Gastrocnemius medialis (tissue), 4 donors: Measurements from ENCODE around the gene C10orf90. TPM values are rescaled to one million over a fixed set of nuclear protein-coding genes. Genes with fewer than 3 reads are reported as not detected.

Experiments used
- ATAC-seq, 2 donors: fragments of 150-250 bp; one replicate each; pipeline ENCODE4 v1.9.1; 2016
- DNase-seq, 2 donors: peaks; one replicate each; pipeline ENCODE4 v3.0.0-alpha.2; 2019
- H3K27ac ChIP-seq, 4 donors: fragments of 200-600 bp; sonication (generic); 1 replicate in 1 of 4; 2 replicates in 3 of 4; pipeline ENCODE4 v1.5.1; 2016 to 2018; ENCODE audit warnings: mild to moderate bottlenecking in 2 of 4, moderate library complexity in 1 of 4
- H3K27me3 ChIP-seq, 3 donors: fragments of 200-600 bp; sonication (generic) in 2 of 3; 1 replicate in 1 of 3; 2 replicates in 2 of 3; pipeline versions ENCODE4 v1.5.1 to v1.6.0; 2016 to 2019; ENCODE audit warnings: mild to moderate bottlenecking in 1 of 3, moderate library complexity in 1 of 3
- H3K36me3 ChIP-seq, 2 donors: fragments of 200-600 bp; sonication (generic) in 1 of 2; one replicate each; pipeline ENCODE4 v1.5.1; 2017 to 2018
- H3K4me1 ChIP-seq, 2 donors: fragments of 200-600 bp; sonication (generic) in 1 of 2; one replicate each; pipeline ENCODE4 v1.5.1; 2016 to 2017; ENCODE audit warnings: mild to moderate bottlenecking in 2 of 2
- H3K4me3 ChIP-seq, 4 donors: fragments of 200-600 bp; sonication (generic) in 3 of 4; 1 replicate in 1 of 4; 2 replicates in 3 of 4; pipeline ENCODE4 v1.5.1; 2016 to 2019; ENCODE audit warnings: mild to moderate bottlenecking in 2 of 4
- H3K9me3 ChIP-seq, 3 donors: fragments of 200-600 bp; sonication (generic) in 2 of 3; 1 replicate in 1 of 3; 2 replicates in 2 of 3; pipeline ENCODE4 v1.5.1; 2016 to 2019
- POLR2A ChIP-seq, 2 donors: fragments of 450-650 bp; IDR thresholded peaks; one replicate each; pipeline ENCODE4 v1.6.1; 2017; ENCODE audit warnings: antibody characterized with exemption in 2 of 2, mild to moderate bottlenecking in 2 of 2, moderate library complexity in 2 of 2
- in situ Hi-C, 4 donors: fragments of 200-750 bp; cut with MboI; loops; one replicate each; pipeline versions ENCODE4 v1.15.0 to v1.8.0; 2017; ENCODE audit warnings: low sequenced_read_pairs in 4 of 4
- intact Hi-C: fragments of 100-400 bp; cut with DNase I; formaldehyde crosslinking; loops from one replicate; pipeline ENCODE4 v1.15.1; 2023; ENCODE audit warnings: low total_unique reads
- total RNA-seq, 4 donors: library from RNA; depleted of rRNA; stranded (reverse); fragments of >200 nt; gene quantifications; one replicate each; pipeline versions ENCODE4 v1.1.0 to v1.2.3, GENCODE V29; 2016
- TF ChIP-seq, protein P1 (sequence below), 5 experiments: fragments of 450-650 bp in 3 of 5; fragments of 200-600 bp in 2 of 5; sonication (generic) in 2 of 5; IDR thresholded peaks in 4 of 5; conservative IDR thresholded peaks in 1 of 5; 1 replicate in 4 of 5; 2 replicates in 1 of 5; pipeline ENCODE4 v1.5.1; 2016 to 2019; ENCODE audit warnings: antibody characterized with exemption in 5 of 5, mild to moderate bottlenecking in 3 of 5, moderate library complexity in 3 of 5

The C10orf90 gene
- total RNA-seq, 4 donors from 2014 or later = not detected

DNA sequence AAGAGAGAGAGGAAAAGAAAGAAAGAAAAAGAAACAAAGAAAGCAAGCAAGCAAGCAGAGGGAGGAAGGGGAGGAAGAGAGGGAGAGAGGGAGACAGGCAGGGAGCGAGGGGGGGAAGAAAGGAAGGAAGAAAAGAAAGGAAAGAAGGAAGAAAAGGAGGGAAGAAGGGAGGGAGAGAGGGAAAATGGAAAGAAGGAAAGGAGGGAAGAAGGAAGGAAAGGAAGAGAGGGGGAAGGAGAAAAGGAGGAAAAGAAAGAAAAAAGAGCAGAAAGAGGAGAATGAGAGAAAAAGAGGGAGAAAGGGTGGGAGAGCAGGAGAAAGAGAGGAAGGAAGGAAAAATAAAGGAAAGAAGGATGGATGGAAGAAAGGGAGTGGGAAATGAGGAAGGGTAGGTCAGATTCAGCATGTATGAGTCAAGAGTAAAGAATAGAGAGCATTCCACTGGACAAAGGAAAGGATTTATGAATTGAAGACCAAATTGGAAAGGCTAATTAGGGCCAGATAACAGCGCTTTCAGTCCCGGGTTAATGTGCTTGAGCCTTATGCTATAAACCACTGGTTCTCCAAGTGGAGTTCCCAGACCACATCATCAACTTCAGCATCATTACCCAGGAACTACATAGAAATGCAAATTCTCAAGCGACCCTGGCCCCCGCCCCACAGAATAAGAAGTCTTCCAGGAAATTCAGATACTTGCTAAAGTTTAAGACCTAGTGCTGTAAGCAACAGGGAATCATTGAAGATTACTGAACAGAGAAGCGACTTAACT, 85.1 kb downstream of the C10orf90 start:
- TF ChIP-seq, protein P1, sequence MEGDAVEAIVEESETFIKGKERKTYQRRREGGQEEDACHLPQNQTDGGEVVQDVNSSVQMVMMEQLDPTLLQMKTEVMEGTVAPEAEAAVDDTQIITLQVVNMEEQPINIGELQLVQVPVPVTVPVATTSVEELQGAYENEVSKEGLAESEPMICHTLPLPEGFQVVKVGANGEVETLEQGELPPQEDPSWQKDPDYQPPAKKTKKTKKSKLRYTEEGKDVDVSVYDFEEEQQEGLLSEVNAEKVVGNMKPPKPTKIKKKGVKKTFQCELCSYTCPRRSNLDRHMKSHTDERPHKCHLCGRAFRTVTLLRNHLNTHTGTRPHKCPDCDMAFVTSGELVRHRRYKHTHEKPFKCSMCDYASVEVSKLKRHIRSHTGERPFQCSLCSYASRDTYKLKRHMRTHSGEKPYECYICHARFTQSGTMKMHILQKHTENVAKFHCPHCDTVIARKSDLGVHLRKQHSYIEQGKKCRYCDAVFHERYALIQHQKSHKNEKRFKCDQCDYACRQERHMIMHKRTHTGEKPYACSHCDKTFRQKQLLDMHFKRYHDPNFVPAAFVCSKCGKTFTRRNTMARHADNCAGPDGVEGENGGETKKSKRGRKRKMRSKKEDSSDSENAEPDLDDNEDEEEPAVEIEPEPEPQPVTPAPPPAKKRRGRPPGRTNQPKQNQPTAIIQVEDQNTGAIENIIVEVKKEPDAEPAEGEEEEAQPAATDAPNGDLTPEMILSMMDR (IDR thresholded peaks at IDR 0.05 in 4 of 5, conservative IDR thresholded peaks at IDR 0.05 in 1 of 5) = no peak
- no peak for TF ChIP-seq POLR2A (IDR thresholded peaks at IDR 0.05)
- H3K4me3 ChIP-seq = no peak overlapping the region
- no peaks in the 10 kb centered on the region for H3K36me3 ChIP-seq
- ATAC-seq = no peak
- no peaks in the 10 kb centered on the region for H3K27me3 ChIP-seq
- intact Hi-C loops = no loop called here
- H3K27ac ChIP-seq = no peak overlapping the region
- DNase-seq = no peak
- H3K4me1 ChIP-seq = no peaks in the 10 kb centered on the region
- H3K9me3 ChIP-seq = peaks cover 0 to 2% (median 0%) of the 10 kb centered on the region in 3 donors
- in situ Hi-C loops = no loop called here

DNA sequence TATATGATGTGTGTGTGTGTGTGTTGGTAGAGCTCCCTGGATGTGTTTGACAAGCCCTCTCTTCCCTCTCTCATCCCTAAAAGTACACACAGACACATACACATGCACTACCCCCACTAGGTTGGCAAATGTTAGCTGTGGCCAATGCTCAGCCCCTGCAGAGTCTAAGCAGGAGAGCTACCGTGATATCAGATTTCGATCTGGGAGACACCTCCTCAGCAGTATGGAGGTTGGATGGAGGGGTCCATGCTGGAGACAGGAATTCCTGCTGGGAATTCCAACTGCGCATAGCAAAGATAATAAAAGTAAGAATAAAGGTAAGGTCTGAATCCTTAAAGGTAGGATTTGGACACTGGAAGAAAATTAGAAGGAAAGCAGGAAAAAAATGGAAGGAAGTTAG, 85.7 kb downstream of the C10orf90 start:
- H3K27ac ChIP-seq = no peak overlapping the region
- H3K4me1 ChIP-seq = no peaks in the 10 kb centered on the region
- ATAC-seq = no peak
- no peak for DNase-seq
- H3K27me3 ChIP-seq = no peaks in the 10 kb centered on the region
- TF ChIP-seq, protein P1 (IDR thresholded peaks at IDR 0.05 in 4 of 5, conservative IDR thresholded peaks at IDR 0.05 in 1 of 5) = no peak
- no peak for TF ChIP-seq POLR2A (IDR thresholded peaks at IDR 0.05)
- intact Hi-C loops (no loop called here), in situ Hi-C loops (no loop called here)
- H3K36me3 ChIP-seq = no peaks in the 10 kb centered on the region
- no peaks in the 10 kb centered on the region for H3K9me3 ChIP-seq
- no peak overlapping the region for H3K4me3 ChIP-seq

DNA sequence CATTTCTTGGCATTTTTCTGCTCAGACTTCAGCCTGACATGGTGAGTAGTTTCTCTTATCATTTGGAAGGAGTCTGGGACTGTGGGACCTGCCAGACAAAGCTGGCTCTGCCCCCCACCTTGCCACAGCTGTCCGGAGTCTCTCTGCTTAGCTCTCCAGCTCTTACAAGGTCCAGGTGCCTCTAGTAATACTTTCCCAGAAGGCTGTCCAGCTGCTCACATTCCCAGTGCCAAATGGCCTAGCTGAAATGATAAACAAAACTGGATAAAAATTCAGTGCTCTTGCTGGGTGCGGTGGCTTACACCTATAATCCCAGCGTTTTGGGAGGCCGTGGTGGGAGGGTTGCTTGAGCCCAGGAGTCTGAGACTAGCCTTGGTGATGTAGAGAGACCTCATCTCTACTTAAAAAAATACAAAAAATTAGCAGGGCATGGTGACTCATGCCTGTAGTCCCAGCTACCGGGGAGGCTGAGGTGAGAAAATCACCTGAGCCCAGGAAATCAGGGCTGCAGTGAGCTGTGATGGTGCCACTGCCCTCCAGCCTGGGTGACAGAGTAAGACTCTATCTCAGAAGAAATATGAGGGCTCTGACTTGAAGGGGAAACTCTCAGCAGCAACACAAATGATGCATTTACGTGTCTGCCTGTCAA, 86.8 kb downstream of the C10orf90 start:
- H3K4me1 ChIP-seq = no peaks in the 10 kb centered on the region
- no peak for TF ChIP-seq POLR2A (IDR thresholded peaks at IDR 0.05)
- in situ Hi-C loops (no loop called here), intact Hi-C loops (no loop called here)
- ATAC-seq (no peak), DNase-seq (no peak)
- H3K9me3 ChIP-seq = no peaks in the 10 kb centered on the region
- H3K36me3 ChIP-seq = no peaks in the 10 kb centered on the region
- H3K27me3 ChIP-seq = no peaks in the 10 kb centered on the region
- no peak overlapping the region for H3K4me3 ChIP-seq
- no peak overlapping the region for H3K27ac ChIP-seq

DNA sequence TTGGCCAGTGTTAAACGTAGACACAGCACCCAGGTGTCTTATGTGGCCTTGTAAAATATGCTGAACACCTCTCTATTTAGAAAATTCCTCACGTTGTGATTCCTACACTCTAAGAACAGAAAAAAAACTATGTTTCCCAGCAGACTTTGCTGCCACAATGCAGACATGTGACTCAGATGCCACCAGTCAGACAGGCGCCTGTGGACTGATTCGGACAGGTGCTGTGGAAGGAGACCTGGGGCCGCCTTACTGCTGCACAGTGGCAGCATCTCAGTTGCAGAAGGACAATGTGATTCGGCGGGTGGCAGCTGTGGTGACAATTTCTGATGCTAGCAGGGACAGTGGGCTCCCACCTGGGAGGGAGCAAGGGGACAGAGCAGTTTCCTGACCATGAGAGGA, 88.8 kb downstream of the C10orf90 start:
- ATAC-seq (no peak), DNase-seq (no peak)
- intact Hi-C loops = no loop called here
- TF ChIP-seq, protein P1 (IDR thresholded peaks at IDR 0.05 in 4 of 5, conservative IDR thresholded peaks at IDR 0.05 in 1 of 5) = no peak
- TF ChIP-seq POLR2A (IDR thresholded peaks at IDR 0.05) = no peak
- Histone ChIP-seq H3K36me3 (no peaks in the 10 kb centered on the region), H3K27ac (no peak overlapping the region), H3K9me3 (no peaks in the 10 kb centered on the region), H3K27me3 (no peaks in the 10 kb centered on the region), H3K4me1 (no peaks in the 10 kb centered on the region), H3K4me3 (no peak overlapping the region)
- in situ Hi-C loops = no loop called here

DNA sequence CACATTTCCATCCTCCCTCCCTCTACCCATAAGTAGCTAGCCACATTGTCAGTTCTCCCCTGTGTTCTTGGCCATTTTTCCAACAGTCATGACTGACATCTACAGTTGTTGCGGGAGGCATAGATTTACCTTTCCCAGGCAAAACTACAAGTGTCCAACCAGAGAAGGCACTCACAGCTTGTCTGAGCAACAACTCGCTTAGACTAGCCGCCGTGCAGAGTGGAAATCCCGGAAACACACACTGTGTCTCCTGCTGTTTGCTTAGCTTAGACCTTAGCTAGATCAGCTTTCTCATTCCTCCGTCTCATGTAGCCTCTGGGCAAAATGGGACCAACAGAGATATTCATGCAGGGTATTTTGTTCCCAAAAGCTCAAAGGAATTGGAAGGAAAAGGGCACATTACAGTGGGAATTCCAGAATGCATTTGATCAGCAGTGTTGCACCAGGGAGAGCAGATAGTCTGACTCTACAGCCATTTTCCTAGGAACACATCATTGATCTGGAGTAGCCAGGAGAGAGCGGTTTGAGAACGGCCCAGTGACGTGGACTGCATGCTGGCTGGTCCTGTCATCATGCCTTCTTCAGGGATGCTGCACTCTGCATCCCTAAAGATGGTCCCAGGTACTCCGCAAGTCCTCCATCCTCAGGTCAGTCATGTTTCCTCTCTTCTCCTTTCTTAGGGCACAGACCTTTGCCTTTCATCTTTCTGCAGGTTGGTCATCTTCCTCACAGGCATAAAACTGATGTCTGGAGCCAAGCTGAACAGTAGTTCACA, 89.4 kb downstream of the C10orf90 start:
- ATAC-seq = no peak
- intact Hi-C loops = no loop called here
- TF ChIP-seq POLR2A (IDR thresholded peaks at IDR 0.05) = no peak
- in situ Hi-C loops = no loop called here
- no peak for DNase-seq
- Histone ChIP-seq H3K4me1 (no peaks in the 10 kb centered on the region), H3K4me3 (no peak overlapping the region), H3K27me3 (no peaks in the 10 kb centered on the region), H3K9me3 (no peaks in the 10 kb centered on the region), H3K27ac (no peak overlapping the region), H3K36me3 (no peaks in the 10 kb centered on the region)
